ENCODE results near the gene COG4.

The COG4 gene

DNA sequence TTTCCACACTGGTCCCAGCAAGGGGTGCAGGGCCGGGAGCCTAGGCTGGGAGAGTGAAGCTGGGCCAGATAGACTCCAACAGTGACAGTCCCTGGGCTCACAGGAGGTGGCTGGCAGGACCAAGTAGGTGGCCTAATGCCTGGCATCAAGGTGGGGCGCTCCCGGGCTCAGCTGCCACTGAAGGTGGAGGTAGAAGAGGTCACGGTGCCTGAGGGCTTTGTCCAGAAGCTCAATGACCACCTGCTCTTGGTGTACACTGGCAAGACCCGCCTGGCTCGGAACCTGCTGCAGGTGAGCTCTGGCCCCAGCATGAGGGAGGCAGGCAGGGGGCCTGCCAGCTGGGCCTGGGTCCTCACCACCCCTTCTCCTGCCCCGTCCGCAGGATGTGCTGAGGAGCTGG lies 45.2 kb downstream of the COG4 start:
- no peak for DNase-seq

DNA sequence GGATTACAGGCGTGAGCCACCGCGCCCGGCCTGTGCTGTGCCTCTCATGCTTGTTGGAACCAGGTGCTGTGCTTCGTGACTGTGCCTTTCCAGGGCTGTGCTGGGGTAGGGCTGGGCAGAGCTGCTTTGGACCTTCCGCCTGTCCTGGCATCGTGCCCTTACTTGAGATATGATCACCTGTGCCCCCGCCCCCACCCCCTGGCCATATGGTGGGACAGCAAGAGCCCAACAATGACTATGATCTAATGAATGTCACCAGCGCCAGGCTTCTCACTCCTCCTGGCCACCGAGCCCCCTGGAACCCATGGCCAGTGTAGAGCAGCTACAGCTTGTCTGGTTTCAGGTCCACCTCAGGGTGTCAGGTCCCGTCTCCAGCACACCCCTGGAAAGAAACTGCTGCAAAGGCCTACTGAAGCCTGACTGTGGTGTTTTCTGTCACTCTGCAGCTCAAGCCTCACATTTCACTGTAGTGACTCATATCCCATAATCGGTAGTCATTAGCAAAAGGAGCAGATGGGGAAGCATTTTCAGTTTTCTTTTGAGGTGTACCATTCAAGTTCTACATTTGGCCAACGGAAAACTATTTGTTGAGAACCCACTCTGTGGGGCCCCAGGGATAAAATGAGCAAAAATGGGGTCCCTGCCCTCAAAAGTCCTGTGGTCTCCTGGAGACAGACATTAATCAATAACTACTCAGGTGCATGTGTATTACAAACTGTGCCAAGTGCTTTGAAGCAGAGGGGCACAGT lies 46.9 kb downstream of the COG4 start:
- DNase-seq: no peak

DNA sequence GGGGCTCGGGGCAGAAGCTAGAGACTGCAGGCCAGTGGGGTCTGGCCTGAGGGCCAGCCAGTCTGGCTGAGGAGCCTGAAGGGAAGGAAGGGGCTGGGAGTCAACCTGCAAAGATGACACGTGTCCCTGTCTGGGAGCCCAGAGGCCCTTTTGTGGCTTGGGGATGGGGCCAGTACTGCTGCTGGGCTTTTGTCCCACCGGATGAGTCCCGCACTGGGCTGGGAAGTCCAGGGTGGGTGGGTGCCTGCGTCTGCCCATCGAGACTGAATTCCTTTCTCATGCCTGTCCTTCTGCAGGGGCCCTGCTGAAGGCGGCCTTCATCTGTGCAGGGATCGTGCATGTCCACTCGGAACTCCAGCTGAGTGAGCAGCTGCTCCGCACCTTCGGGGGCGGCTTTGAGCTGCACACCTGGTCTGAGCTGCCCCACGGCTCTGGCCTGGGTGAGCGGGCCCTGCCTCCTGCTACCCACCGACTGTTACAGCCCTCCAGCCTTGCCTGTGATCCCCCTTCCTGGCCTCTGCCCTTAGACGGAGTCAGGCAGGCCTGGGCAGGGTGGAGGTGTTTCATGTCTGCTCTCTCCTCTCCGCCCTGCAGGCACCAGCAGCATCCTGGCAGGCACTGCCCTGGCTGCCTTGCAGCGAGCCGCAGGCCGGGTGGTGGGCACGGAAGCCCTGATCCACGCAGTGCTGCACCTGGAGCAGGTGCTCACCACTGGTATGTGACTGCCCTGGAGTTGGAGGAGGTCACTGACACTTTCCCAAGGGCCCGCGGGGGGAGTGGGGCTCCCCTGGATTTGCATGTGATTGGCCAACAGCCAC lies 48.1 kb downstream of the COG4 start:
- DNase-seq: no peak

DNA sequence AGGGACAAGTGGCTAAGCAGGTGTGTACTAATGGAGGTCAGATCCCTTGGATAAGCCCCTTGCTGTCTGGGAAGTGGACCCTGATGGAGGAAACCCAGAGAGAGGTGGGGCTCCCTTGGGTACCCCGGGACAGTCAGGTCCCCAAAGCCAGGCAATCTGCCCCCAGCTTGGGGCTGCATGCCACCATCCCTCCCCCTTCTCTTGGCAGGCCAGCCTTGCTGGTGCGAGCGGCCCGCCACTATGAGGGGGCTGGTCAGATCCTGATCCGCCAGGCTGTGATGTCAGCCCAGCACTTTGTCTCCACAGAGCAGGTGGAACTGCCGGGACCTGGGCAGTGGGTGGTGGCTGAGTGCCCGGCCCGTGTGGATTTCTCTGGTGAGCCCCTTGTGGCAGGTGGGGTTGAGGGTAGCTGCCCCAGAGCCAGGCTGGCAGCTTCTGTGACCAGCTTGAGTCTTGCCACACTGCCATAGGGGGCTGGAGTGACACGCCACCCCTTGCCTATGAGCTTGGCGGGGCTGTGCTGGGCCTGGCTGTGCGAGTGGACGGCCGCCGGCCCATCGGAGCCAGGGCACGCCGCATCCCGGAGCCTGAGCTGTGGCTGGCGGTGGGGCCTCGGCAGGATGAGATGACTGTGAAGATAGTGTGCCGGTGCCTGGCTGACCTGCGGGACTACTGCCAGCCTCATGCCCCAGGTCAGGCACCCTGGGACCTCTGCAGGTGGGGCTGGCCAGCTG lies 48.9 kb downstream of the COG4 start:
- DNase-seq: no peak

DNA sequence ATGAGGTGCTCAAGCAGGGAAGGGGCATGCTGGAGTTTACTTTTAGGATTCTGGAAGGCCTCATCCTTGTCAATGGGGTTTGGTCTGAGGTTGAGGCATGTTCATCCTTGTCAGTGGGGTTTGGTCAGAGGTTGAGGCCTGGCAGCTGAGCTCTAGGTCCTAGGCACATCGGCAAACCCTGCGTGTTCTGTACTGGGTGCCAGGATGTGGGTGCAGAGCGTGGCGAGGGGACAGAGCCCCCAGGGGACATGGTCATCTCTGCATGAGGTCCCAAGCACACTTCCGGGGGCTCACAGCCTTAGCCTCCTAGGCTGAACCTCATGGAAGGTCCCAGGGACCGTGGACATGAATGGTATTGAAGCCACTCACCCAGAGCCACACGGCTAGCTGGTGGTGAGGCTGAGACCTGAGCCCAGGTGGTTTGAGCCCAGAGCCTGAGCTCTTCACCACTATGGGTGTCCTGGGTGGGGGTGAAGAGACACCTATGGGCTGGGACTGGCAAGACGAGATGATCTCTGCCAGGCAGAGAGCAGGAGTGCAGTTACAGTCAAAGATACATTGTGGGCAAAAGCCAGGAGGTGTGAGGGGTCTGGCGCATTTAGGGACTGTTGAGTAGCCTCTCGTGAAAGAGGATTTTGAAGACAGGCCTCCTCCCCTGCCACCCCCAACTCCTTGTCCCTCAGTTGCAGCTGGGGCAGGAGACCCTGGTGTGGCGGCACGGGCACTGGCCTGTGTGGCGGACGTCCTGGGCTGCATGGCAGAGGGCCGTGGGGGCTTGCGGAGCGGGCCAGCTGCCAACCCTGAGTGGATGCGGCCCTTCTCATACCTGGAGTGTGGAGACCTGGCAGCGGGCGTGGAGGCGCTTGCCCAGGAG lies 49.7 kb downstream of the COG4 start:
- no peak for DNase-seq

DNA sequence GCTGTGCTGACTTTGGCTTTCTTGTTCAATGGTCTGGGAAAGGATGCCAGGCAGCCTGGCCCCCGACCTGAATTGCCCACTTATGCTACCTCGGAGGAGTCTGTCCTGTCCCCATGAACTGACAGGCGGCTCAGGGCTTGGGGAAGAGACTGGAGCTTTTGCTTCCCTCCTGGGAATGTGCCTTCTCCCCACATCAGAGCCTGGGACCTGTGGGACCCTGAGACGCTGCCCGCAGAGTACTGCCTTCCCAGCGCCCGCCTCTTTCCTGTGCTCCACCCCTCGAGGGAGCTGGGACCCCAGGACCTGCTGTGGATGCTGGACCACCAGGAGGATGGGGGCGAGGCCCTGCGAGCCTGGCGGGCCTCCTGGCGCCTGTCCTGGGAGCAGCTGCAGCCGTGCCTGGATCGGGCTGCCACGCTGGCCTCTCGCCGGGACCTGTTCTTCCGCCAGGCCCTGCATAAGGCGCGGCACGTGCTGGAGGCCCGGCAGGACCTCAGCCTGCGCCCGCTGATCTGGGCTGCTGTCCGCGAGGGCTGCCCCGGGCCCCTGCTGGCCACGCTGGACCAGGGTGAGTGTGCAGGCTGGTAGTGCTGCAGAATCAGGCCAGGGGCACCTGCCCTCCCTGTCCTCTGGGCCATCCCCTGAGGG lies 50.4 kb downstream of the COG4 start:
- no peak for DNase-seq

DNA sequence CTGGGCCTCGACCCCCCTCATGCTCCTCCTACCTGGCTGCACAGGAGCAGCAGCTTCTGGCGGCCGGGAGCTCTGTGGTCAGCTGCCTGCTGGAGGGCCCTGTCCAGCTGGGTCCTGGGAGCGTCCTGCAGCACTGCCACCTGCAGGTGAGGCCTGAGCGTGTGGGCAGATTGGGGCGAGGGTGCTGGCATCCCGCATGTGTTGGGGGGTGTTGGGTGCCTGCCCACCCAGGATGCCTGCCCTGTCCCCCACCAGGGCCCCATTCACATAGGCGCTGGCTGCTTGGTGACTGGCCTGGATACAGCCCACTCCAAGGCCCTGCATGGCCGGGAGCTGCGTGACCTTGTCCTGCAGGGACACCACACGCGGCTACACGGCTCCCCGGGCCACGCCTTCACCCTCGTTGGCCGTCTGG lies 52.4 kb downstream of the COG4 start:
- DNase-seq: no peak

DNA sequence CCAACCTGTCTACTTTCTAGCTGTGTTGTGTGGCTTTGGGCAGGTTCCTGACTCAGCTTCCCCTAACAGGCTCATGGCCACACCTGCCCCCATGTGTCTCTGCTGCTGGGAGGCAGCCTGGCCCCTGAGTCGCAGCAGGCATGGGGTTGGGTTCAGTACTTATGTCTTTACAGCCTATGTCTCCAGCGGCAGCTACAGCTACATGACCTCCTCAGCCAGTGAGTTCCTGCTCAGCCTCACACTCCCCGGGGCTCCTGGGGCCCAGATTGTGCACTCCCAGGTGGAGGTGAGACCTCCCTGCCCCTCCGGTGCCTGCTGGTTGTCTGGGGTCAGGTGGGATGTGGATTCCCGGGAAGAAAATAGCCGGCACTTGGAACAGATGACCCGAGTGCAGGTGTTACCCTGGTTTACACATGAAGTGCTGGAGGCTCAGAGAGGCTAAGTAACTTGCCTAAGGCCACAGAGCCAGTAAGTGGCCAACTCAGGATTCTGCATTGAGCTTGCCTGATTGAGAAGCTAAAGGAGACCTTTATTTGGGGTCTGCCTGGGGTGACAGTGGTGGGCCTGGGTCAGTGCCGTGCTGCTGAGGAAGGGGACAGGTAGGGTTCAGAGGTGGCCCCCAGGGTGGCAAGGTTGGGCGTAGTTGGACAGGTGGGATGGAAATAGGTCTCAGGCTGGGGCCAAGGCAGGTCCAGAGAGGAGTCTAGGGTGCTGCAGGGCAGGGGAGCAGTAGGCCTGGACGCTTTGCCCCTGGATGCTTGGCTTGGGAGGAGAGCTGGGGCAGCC lies 53.0 kb downstream of the COG4 start:
- no peak for DNase-seq

DNA sequence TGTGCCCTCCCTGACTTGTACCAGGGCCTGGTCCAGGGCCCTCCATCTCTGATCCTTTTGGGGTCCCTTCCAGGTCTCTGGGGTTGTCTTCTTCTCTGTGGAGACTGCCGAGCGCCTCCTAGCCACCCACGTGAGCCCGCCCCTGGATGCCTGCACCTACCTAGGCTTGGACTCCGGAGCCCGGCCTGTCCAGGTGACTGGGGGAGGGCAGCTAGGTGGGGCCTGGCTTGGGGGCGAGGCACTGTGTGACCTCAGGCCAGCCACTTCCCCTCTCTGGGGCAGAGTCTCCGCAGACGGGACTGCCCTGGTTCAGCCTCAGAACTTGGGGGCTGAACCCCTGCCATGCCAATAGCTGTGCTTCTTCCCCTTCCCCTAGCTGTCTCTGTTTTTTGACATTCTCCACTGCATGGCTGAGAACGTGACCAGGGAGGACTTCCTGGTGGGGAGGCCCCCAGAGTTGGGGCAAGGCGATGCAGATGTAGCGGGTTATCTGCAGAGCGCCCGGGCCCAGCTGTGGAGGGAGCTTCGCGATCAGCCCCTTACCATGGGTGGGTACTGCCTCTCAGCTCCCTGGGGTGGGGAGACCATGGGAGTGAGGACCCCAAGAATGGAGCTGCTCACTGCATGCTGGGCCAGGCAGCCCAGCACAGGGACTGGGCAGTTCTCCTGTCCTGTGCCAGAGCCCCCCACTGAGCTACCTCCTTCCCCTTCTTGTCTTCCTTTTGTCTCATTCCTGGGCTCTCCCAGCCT lies 54.4 kb downstream of the COG4 start:
- no peak for DNase-seq

DNA sequence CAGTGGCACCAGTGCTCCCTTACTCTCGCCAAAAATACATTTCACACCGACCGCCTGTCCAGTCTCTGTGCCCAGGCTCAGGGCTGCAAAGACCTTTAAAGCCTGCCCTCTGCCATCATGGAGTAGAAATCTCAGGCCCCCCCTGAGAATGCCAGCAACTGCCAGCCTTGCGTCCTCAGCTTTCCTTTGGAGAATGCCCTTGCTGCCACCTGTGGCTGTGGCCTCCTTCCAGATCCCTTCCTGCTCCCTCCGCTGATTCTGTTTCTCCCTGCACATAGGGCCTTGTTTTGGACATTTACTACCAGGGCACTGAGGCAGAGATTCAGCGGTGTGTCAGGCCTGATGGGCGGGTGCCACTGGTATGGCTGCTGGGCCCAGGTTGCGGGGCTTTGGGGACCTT lies 55.7 kb downstream of the COG4 start:
- no peak for DNase-seq

DNA sequence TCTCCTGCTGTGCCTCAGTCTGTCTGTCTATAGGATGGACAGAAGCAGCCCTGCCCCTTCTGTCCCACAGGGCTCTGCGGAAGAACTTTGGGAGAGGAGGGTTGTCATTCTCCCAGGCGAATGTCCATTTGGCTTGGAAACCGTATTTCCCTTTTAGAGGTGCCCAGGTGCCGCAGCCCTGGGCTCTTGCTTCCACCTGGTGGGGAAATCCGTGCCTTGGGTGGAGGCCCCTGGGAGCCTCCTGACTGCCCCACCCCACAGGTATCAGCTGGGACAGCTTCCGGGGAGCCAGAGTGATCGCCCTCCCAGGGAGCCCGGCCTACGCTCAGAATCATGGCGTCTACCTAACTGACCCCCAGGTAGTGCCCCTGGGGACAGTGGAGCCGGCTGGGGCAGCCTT lies 56.2 kb downstream of the COG4 start:
- DNase-seq: no peak

DNA sequence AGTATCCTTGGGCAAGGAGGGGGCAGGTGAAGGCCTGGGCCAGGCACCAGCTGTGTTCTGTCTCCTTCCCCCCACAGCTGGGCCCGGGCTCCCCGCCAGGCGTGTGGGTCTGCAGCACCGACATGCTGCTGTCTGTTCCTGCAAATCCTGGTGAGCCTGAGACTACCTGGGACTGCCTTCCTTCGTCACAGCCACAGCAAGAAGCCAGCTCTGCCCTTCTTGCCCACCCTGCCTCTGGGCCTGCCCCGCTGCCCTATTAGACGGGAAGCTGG lies 56.6 kb downstream of the COG4 start:
- DNase-seq: no peak

DNA sequence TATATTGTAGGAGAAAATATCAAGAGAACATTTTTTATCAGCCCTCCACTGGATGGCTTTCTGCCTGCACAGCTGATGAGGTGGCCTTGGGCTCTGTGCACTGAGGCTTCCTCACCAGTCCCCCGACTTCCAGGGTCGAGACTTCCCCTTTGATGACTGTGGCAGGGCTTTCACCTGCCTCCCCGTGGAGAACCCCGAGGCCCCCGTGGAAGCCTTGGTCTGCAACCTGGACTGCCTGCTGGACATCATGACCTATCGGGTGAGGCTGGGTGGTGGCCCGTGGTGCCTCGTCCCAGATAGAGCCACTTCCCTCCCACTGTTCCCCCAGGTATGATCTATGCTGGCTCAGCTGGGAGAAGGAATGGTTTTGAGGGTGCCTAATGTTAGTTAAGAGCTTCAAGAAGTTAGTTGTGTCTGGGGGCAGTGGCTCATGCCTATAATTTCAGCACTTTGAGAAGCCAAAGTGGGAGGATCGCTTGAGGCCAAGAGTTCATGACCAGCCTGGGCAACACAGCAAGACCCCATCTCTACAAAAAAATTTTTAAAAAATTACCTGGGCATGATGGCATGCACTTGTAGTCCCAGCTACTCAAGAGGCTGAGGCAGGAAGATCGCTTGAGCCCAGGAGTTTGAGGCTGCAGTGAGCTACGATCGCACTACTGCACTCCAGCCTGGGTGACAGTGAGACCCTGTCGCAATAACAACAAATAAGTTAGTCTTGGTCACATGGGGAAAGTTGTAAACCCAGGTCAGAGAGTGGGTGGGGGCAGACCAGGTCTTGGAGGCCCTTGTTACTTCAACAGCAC lies 57.2 kb downstream of the COG4 start:
- no peak for DNase-seq

DNA sequence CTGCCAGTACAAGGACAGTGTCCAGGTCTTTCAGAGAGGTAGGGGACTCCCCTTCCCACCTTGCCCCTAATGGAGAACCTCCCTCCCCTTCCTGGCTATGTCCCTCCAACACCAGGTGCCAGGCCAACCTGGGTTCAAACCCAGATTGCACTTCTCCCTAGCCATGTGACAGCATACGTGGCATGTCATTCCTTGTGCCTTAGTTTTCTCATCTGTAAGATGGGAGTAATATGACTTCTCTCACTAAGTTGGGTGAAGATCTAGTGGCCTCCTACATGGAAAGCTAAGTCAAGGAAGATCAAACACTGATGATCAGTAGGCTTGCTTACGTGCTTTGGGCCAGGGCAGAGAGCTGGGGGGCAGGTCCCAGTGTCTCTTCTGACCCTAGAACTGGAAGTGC lies 60.1 kb downstream of the COG4 start:
- DNase-seq: no peak

DNA sequence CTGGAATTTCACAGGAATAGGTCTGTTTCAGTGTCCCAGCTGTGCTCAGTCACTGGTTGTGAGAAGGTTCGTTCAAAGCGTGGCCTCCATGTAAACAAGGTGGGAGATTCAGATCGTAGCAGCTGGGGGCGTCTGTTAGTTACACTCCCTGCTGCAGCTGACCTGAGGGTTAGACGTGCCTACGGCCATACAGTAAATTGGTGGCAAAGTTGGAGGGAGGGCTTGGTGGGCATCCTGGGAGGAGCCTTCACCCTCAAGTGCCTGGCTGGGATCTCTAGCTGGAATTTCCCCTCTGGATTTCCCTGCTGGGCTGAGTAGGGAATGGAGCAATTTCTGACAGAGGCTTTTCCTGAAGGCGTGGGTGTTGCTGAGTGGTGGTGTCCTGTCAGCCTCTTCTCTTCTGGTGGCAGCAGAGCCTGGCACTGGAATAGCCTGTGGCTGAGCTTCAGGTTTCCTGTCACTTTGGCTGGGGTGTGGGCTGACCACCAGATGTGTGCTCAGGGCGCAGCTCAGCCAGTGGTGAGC lies 62.6 kb downstream of the COG4 start:
- DNase-seq: no peak

DNA sequence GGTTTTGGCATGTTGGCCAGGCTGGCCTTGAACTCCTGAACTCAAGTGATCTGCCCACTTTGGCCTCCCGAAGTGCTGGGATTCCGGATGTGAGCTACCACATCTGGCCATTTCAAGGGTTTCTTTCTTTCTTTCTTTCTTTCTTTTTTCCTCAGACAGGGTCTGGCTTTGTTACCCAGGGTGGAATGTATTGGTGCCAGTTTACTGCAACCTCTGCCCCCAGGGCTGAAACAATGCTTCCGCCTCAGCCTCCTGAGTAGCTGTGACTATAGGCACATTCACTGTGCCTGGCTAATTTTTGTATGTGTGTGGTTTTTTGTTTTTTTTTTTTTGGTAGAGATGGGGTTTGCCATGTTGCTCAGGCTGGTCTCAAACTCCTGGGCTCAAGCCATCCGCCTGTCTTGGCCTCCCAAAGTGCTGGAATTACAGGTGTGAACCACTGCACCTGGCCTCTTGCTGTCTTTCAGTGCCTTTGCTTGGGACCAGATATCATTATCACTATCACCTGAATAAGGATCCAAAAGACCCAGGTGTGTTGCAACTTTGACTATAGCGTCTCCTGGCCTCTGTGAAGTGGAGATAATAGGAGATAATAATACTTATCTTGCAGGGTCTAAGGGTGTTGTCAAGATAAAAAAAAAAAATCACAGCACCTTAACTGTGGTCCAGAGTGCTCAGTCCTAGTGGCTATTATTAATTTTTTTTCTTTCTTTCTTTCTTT lies 65.7 kb downstream of the COG4 start:
- DNase-seq: no peak

DNA sequence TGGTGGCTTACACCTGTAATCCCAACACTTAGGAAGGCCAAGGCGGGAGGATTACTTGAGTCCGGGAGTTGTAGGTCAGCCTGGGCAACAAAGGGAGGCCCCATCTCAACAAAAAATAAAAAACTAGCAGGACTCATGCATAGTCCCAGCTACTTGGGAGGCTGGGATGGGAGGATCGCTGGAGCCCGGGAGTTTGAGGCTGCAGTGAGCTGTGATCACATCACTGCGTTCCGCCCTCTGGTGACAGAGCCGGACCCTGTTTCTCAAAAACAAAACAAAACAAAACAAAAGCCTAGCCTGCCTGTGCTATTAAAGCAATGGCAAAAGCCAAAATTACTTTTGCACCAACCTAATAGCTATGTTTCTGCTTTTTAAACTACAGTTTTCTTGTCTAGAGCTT lies 67.4 kb downstream of the COG4 start:
- DNase-seq: no peak

DNA sequence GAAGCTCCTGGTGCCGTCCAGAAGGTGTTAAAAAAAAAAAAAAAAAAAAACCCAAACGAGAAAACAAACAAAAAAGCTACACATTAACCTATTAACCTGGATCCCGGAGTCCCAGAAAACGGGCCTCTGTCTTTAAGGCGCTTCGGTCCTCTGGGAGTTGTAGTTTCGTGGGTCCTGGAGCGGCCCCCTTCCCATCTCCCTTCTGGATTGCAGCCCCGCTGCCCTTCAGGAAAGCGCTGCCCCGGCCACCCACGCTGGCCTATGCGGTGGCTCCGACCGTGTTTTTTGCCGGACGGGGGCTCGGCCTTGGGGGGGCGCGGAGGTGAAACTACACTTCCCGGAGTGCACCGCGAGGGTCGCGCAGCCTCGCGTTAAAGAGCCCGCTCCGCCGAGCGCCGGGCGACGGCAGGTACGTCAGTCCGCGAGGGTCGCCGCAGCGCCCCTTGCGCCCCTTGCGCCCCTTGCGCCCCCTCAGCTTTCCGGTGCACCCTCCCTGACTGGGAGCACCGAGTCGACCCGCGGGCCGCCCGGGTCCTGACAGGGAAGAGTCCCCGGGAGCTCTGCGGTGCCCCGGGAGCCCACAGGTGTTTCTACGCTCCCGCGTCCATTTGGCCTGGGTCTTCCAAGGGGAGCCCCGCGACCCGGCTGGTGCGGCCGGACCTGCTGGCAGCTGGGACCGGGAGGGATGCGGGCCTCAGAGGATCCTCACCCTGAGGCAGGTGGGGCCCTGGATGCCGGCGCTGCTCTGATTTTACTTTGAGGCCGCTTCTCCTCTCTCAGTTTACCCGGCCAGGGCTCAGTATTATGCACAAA lies 68.9 kb downstream of the COG4 start, which contains the start of gene FCSK:
TSS of gene FCSK (plus strand) at position 374 of the 813 bp plus-strand sequence. CDS start 8,596 bp downstream, outside the sequence.
- DNase-seq: no peak

All from cortex of kidney (tissue), 1 donor.